ENCODE data around the gene GALR2.
"Not testable (repeated sequence)": the region's sequence is repeated elsewhere in the genome, so short reads cannot be mapped to it uniquely, and the experiment has no call there.

The GALR2 gene

GRCh38 chr17:76036497-76037261 is 37.9 kb upstream of the GALR2 start:
- no peak overlapping the region for H3K4me3 ChIP-seq (ENCODE audit: low read depth in 1 of 2, low read length in 2 of 2)
- no peak overlapping the region for H3K27ac ChIP-seq (ENCODE audit: low read depth, low read length)
- H3K4me1 ChIP-seq (ENCODE audit: control insufficient read depth in 1 of 2, insufficient read depth in 2 of 2, low read length in 2 of 2) = peaks cover 7 to 8% of the 10 kb centered on the region in 2 donors
- no peaks in the 10 kb centered on the region for H3K27me3 ChIP-seq (ENCODE audit: control insufficient read depth in 1 of 2, insufficient read depth in 2 of 2, low read length in 2 of 2)
- H3K9ac ChIP-seq (ENCODE audit: low read depth in 1 of 2, low read length in 2 of 2) = no peak overlapping the region
- H3K9me3 ChIP-seq (ENCODE audit: control insufficient read depth in 1 of 2, low read length in 2 of 2) = no peaks in the 10 kb centered on the region
- peaks cover 29 to 41% of the 10 kb centered on the region in 2 donors for H3K36me3 ChIP-seq (ENCODE audit: control insufficient read depth in 1 of 2, insufficient read depth in 2 of 2, low read length in 2 of 2)

- Histone ChIP-seq H3K9me3 (ENCODE audit: control insufficient read depth in 1 of 2, low read length in 2 of 2) (no peaks in the 10 kb centered on the region), H3K9ac (ENCODE audit: low read depth in 1 of 2, low read length in 2 of 2) (no peak overlapping the region), H3K4me1 (ENCODE audit: control insufficient read depth in 1 of 2, insufficient read depth in 2 of 2, low read length in 2 of 2) (no peaks in the 10 kb centered on the region), H3K36me3 (ENCODE audit: control insufficient read depth in 1 of 2, insufficient read depth in 2 of 2, low read length in 2 of 2) (peaks cover 33 to 53% of the 10 kb centered on the region in 2 donors), H3K27ac (ENCODE audit: low read depth, low read length) (no peak overlapping the region), H3K4me3 (ENCODE audit: low read depth in 1 of 2, low read length in 2 of 2) (no peak overlapping the region), H3K27me3 (ENCODE audit: control insufficient read depth in 1 of 2, insufficient read depth in 2 of 2, low read length in 2 of 2) (no peaks in the 10 kb centered on the region)
Measured at GRCh38 chr17:76038050-76038449, 36.5 kb upstream of the GALR2 start.

GRCh38 chr17:76039121-76039520 is 35.5 kb upstream of the GALR2 start:
- H3K4me3 ChIP-seq (ENCODE audit: low read depth in 1 of 2, low read length in 2 of 2) = no peak overlapping the region
- H3K36me3 ChIP-seq (ENCODE audit: control insufficient read depth in 1 of 2, insufficient read depth in 2 of 2, low read length in 2 of 2) = peaks cover 43 to 64% of the 10 kb centered on the region in 2 donors
- H3K27ac ChIP-seq (ENCODE audit: low read depth, low read length) = no peak overlapping the region
- H3K27me3 ChIP-seq (ENCODE audit: control insufficient read depth in 1 of 2, insufficient read depth in 2 of 2, low read length in 2 of 2) = no peaks in the 10 kb centered on the region
- H3K9me3 ChIP-seq (ENCODE audit: control insufficient read depth in 1 of 2, low read length in 2 of 2) = no peaks in the 10 kb centered on the region
- no peaks in the 10 kb centered on the region for H3K4me1 ChIP-seq (ENCODE audit: control insufficient read depth in 1 of 2, insufficient read depth in 2 of 2, low read length in 2 of 2)
- H3K9ac ChIP-seq (ENCODE audit: low read depth in 1 of 2, low read length in 2 of 2) = no peak overlapping the region

- no peak overlapping the region for H3K4me3 ChIP-seq (ENCODE audit: low read depth in 1 of 2, low read length in 2 of 2)
Measured at GRCh38 chr17:76040376-76040775, 34.2 kb upstream of the GALR2 start.

GRCh38 chr17:76042868-76043267 is 31.7 kb upstream of the GALR2 start:
- H3K4me3 ChIP-seq (ENCODE audit: low read depth in 1 of 2, low read length in 2 of 2); H3K27me3 ChIP-seq (ENCODE audit: control insufficient read depth in 1 of 2, insufficient read depth in 2 of 2, low read length in 2 of 2); H3K9ac ChIP-seq (ENCODE audit: low read depth in 1 of 2, low read length in 2 of 2); H3K27ac ChIP-seq (ENCODE audit: low read depth, low read length); H3K9me3 ChIP-seq (ENCODE audit: control insufficient read depth in 1 of 2, low read length in 2 of 2); H3K4me1 ChIP-seq (ENCODE audit: control insufficient read depth in 1 of 2, insufficient read depth in 2 of 2, low read length in 2 of 2): not testable (repeated sequence)
- H3K36me3 ChIP-seq (ENCODE audit: control insufficient read depth in 1 of 2, insufficient read depth in 2 of 2, low read length in 2 of 2) = peaks cover 48 to 95% of the 10 kb centered on the region in 2 donors

More at GRCh38 chr17:76040376-76040775, 34.2 kb upstream of the GALR2 start:
- H3K36me3 ChIP-seq (ENCODE audit: control insufficient read depth in 1 of 2, insufficient read depth in 2 of 2, low read length in 2 of 2) = peaks cover 47 to 76% of the 10 kb centered on the region in 2 donors
- H3K27me3 ChIP-seq (ENCODE audit: control insufficient read depth in 1 of 2, insufficient read depth in 2 of 2, low read length in 2 of 2) = no peaks in the 10 kb centered on the region
- H3K27ac ChIP-seq (ENCODE audit: low read depth, low read length) = no peak overlapping the region
- H3K9me3 ChIP-seq (ENCODE audit: control insufficient read depth in 1 of 2, low read length in 2 of 2) = no peaks in the 10 kb centered on the region
- H3K9ac ChIP-seq (ENCODE audit: low read depth in 1 of 2, low read length in 2 of 2) = no peak overlapping the region
- H3K4me1 ChIP-seq (ENCODE audit: control insufficient read depth in 1 of 2, insufficient read depth in 2 of 2, low read length in 2 of 2) = no peaks in the 10 kb centered on the region

- H3K4me3 ChIP-seq (ENCODE audit: low read depth in 1 of 2, low read length in 2 of 2); H3K4me1 ChIP-seq (ENCODE audit: control insufficient read depth in 1 of 2, insufficient read depth in 2 of 2, low read length in 2 of 2); H3K9me3 ChIP-seq (ENCODE audit: control insufficient read depth in 1 of 2, low read length in 2 of 2); H3K9ac ChIP-seq (ENCODE audit: low read depth in 1 of 2, low read length in 2 of 2); H3K27ac ChIP-seq (ENCODE audit: low read depth, low read length); H3K27me3 ChIP-seq (ENCODE audit: control insufficient read depth in 1 of 2, insufficient read depth in 2 of 2, low read length in 2 of 2): not testable (repeated sequence)
- H3K36me3 ChIP-seq (ENCODE audit: control insufficient read depth in 1 of 2, insufficient read depth in 2 of 2, low read length in 2 of 2) = peaks cover 48 to 95% of the 10 kb centered on the region in 2 donors
Measured at GRCh38 chr17:76044475-76045007, 30.0 kb upstream of the GALR2 start.

GRCh38 chr17:76046064-76046463 is 28.5 kb upstream of the GALR2 start:
- no peak overlapping the region for H3K9ac ChIP-seq (ENCODE audit: low read depth in 1 of 2, low read length in 2 of 2)
- no peak overlapping the region for H3K4me3 ChIP-seq (ENCODE audit: low read depth in 1 of 2, low read length in 2 of 2)
- no peaks in the 10 kb centered on the region for H3K27me3 ChIP-seq (ENCODE audit: control insufficient read depth in 1 of 2, insufficient read depth in 2 of 2, low read length in 2 of 2)
- peaks cover 39 to 95% of the 10 kb centered on the region in 2 donors for H3K36me3 ChIP-seq (ENCODE audit: control insufficient read depth in 1 of 2, insufficient read depth in 2 of 2, low read length in 2 of 2)
- H3K4me1 ChIP-seq (ENCODE audit: control insufficient read depth in 1 of 2, insufficient read depth in 2 of 2, low read length in 2 of 2) = no peaks in the 10 kb centered on the region
- H3K9me3 ChIP-seq (ENCODE audit: control insufficient read depth in 1 of 2, low read length in 2 of 2) = no peaks in the 10 kb centered on the region
- H3K27ac ChIP-seq (ENCODE audit: low read depth, low read length) = no peak overlapping the region

- H3K27me3 ChIP-seq (ENCODE audit: control insufficient read depth in 1 of 2, insufficient read depth in 2 of 2, low read length in 2 of 2) = no peaks in the 10 kb centered on the region
- no peak overlapping the region for H3K27ac ChIP-seq (ENCODE audit: low read depth, low read length)
- no peak overlapping the region for H3K9ac ChIP-seq (ENCODE audit: low read depth in 1 of 2, low read length in 2 of 2)
- H3K9me3 ChIP-seq (ENCODE audit: control insufficient read depth in 1 of 2, low read length in 2 of 2) = no peaks in the 10 kb centered on the region
- H3K4me3 ChIP-seq (ENCODE audit: low read depth in 1 of 2, low read length in 2 of 2) = no peak overlapping the region
- peaks cover 38 to 89% of the 10 kb centered on the region in 2 donors for H3K36me3 ChIP-seq (ENCODE audit: control insufficient read depth in 1 of 2, insufficient read depth in 2 of 2, low read length in 2 of 2)
- no peaks in the 10 kb centered on the region for H3K4me1 ChIP-seq (ENCODE audit: control insufficient read depth in 1 of 2, insufficient read depth in 2 of 2, low read length in 2 of 2)
Measured at GRCh38 chr17:76048025-76048605, 26.5 kb upstream of the GALR2 start.

GRCh38 chr17:76048711-76049110 is 25.9 kb upstream of the GALR2 start:
- Histone ChIP-seq H3K9ac (ENCODE audit: low read depth in 1 of 2, low read length in 2 of 2) (no peak overlapping the region), H3K36me3 (ENCODE audit: control insufficient read depth in 1 of 2, insufficient read depth in 2 of 2, low read length in 2 of 2) (peaks cover 32 to 89% of the 10 kb centered on the region in 2 donors), H3K4me3 (ENCODE audit: low read depth in 1 of 2, low read length in 2 of 2) (no peak overlapping the region), H3K4me1 (ENCODE audit: control insufficient read depth in 1 of 2, insufficient read depth in 2 of 2, low read length in 2 of 2) (no peaks in the 10 kb centered on the region), H3K9me3 (ENCODE audit: control insufficient read depth in 1 of 2, low read length in 2 of 2) (no peaks in the 10 kb centered on the region), H3K27ac (ENCODE audit: low read depth, low read length) (no peak overlapping the region), H3K27me3 (ENCODE audit: control insufficient read depth in 1 of 2, insufficient read depth in 2 of 2, low read length in 2 of 2) (no peaks in the 10 kb centered on the region)

- Histone ChIP-seq H3K4me1 (ENCODE audit: control insufficient read depth in 1 of 2, insufficient read depth in 2 of 2, low read length in 2 of 2) (no peaks in the 10 kb centered on the region), H3K9ac (ENCODE audit: low read depth in 1 of 2, low read length in 2 of 2) (no peak overlapping the region), H3K9me3 (ENCODE audit: control insufficient read depth in 1 of 2, low read length in 2 of 2) (no peaks in the 10 kb centered on the region), H3K36me3 (ENCODE audit: control insufficient read depth in 1 of 2, insufficient read depth in 2 of 2, low read length in 2 of 2) (peaks cover 27 to 89% of the 10 kb centered on the region in 2 donors), H3K4me3 (ENCODE audit: low read depth in 1 of 2, low read length in 2 of 2) (no peak overlapping the region), H3K27me3 (ENCODE audit: control insufficient read depth in 1 of 2, insufficient read depth in 2 of 2, low read length in 2 of 2) (no peaks in the 10 kb centered on the region), H3K27ac (ENCODE audit: low read depth, low read length) (no peak overlapping the region)
Measured at GRCh38 chr17:76049239-76049638, 25.3 kb upstream of the GALR2 start.
